Naive thymus-derived CD4-positive, alpha-beta T cell (primary cell): ENCODE measurements around the gene UXS1. TPM values are rescaled to one million over a fixed set of nuclear protein-coding genes. Genes with fewer than 3 reads are reported as not detected.

Experiments used
- ATAC-seq: fragments of 150-1000 bp; cut with Tn5 transposase; 2 replicates; pipeline ENCODE4 v1.10.0; 2021; ENCODE audit warnings: mild to moderate bottlenecking, moderate library complexity
- CTCF ChIA-PET: fragments of 350-600 bp; sonication (Branson Sonifier 250); formaldehyde crosslinking; loops from one replicate; lab custom pipeline; 2021; ENCODE audit warnings: antibody characterized with exemption; lab: Charles Lee
- POLR2A ChIA-PET: fragments of 350-600 bp; sonication (Branson Sonifier 250); formaldehyde crosslinking; loops from one replicate; lab custom pipeline; 2021; ENCODE audit warnings: antibody characterized with exemption, inconsistent platforms; lab: Charles Lee
- DNase-seq, 9 donors: peaks; one replicate each; pipeline versions ENCODE4 v3.0.0 to v3.0.0-alpha.2; 2020 to 2022; ENCODE audit warnings: mixed read lengths in 1 of 9
- H3K27ac ChIP-seq: one replicate; pipeline ENCODE4 v1.7.0; 2013; ENCODE audit warnings: mild to moderate bottlenecking, low read depth, low read length, moderate library complexity
- H3K27me3 ChIP-seq, 2 donors: one replicate each; pipeline ENCODE4 v1.7.0; 2013; ENCODE audit warnings: low read length in 2 of 2, mild to moderate bottlenecking in 2 of 2, moderate library complexity in 2 of 2; ENCODE audit not compliant: control insufficient read depth in 2 of 2, insufficient read depth in 2 of 2
- H3K36me3 ChIP-seq, 3 experiments: 1 replicate in 2 of 3; 2 replicates in 1 of 3; pipeline ENCODE4 v1.7.0; 2013; ENCODE audit warnings: low read length in 3 of 3, mild to moderate bottlenecking in 3 of 3, moderate library complexity in 1 of 3; ENCODE audit not compliant: insufficient read depth in 3 of 3, control insufficient read depth in 2 of 3
- H3K4me1 ChIP-seq, 2 donors: one replicate each; pipeline ENCODE4 v1.7.0; 2013; ENCODE audit warnings: low read length in 2 of 2, mild to moderate bottlenecking in 2 of 2, moderate library complexity in 1 of 2; ENCODE audit not compliant: control insufficient read depth in 2 of 2, insufficient read depth in 2 of 2
- H3K4me3 ChIP-seq: 2 replicates; pipeline ENCODE4 v1.7.0; 2013; ENCODE audit warnings: mild to moderate bottlenecking, low read length
- H3K9me3 ChIP-seq, 3 experiments: 1 replicate in 2 of 3; 2 replicates in 1 of 3; pipeline ENCODE4 v1.7.0; 2013; ENCODE audit warnings: low read length in 3 of 3; ENCODE audit not compliant: control insufficient read depth in 2 of 3
- H3K27ac Mint-ChIP-seq, 9 donors: one replicate each; pipeline ENCODE4 v1.8.0; 2020 to 2022; ENCODE audit warnings: mixed read lengths in 9 of 9, mild to moderate bottlenecking in 8 of 9, moderate library complexity in 5 of 9, inconsistent platforms in 2 of 9
- H3K27me3 Mint-ChIP-seq, 5 donors: one replicate each; pipeline ENCODE4 v1.8.0; 2021 to 2022; ENCODE audit warnings: mixed read lengths in 5 of 5, mild to moderate bottlenecking in 1 of 5
- H3K36me3 Mint-ChIP-seq, 5 donors: one replicate each; pipeline ENCODE4 v1.8.0; 2020 to 2022; ENCODE audit warnings: mixed read lengths in 5 of 5, mild to moderate bottlenecking in 3 of 5, inconsistent platforms in 1 of 5
- H3K4me1 Mint-ChIP-seq, 7 donors: one replicate each; pipeline ENCODE4 v1.8.0; 2020 to 2022; ENCODE audit warnings: mixed read lengths in 7 of 7, mild to moderate bottlenecking in 3 of 7, inconsistent platforms in 1 of 7
- H3K4me3 Mint-ChIP-seq, 10 donors: one replicate each; pipeline ENCODE4 v1.8.0; 2020 to 2022; ENCODE audit warnings: mild to moderate bottlenecking in 10 of 10, mixed read lengths in 10 of 10, moderate library complexity in 6 of 10, inconsistent platforms in 2 of 10
- H3K9me3 Mint-ChIP-seq, 11 donors: one replicate each; pipeline ENCODE4 v1.8.0; 2020 to 2022; ENCODE audit warnings: mixed read lengths in 11 of 11, mild to moderate bottlenecking in 4 of 11, inconsistent platforms in 1 of 11, moderate library complexity in 1 of 11
- intact Hi-C, 2 donors: fragments of 100-400 bp; cut with micrococcal nuclease; formaldehyde crosslinking; loops; one replicate each; pipeline ENCODE4 v1.15.1; 2023
- polyA plus RNA-seq, 2 donors: library from polyadenylated mRNA; unstranded; fragments of 300-500 nt; fragmentation: Illumina TruSeq; gene quantifications; one replicate each; pipeline ENCODE4 v1.2.3, GENCODE V29; 2021
- total RNA-seq, 6 experiments: library from RNA in 5 of 6; stranded (reverse) in 5 of 6; gene quantifications; 1 replicate in 5 of 6; 2 replicates in 1 of 6; pipeline ENCODE4 v1.2.3 and lab custom pipeline; 2021 to 2026

UXS1 gene
- total and polyA plus RNA-seq, 7 experiments from 2014 or later: 52.3 to 185 (median 93.3) TPM

DNA sequence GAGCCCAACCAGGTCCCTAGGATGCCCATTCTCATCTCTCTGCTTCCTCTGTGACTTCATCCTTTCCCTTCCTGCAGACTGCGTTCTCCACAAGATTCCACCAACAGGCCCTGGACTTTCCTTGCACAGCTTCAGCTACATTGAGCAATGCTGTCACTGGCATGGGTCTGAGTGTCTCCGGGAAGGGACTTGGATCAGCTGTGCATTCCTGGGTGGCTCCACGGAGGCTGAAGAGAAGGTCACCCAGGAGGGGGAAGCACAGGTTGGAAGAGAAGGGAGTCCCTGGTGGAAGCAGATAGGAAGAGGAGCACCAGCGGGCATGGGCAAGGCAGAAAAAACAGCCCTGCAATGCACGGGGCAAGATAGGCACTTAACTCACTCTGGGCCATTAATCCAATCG, 140.5 kb downstream of the UXS1 start:
- no peaks in the 10 kb centered on the region for H3K9me3 ChIP-seq
- DNase-seq (no peak), ATAC-seq (no peak)
- H3K9me3 Mint-ChIP-seq: peaks cover 0 to 7% (median 0%) of the 10 kb centered on the region in 11 donors
- peak overlapping the region in 7 of 9 donors; percentile 17 to 77 (median 56) for H3K27ac Mint-ChIP-seq
- peak overlapping the region; percentile 10 to 82 (median 74) for H3K4me3 Mint-ChIP-seq
- ChIA-PET POLR2A (interaction anchor here (1.0 to 2.6 kb wide), 5 partner anchors 9 to 120 kb away, joined by 4 to 12 read pairs (median 4); no protein-coding TSS in a partner anchor), CTCF (interaction anchor here (1.2 to 1.5 kb wide), 2 partner anchors 11 to 41 kb away, joined by 3 to 5 read pairs; no protein-coding TSS in a partner anchor)
- no peaks in the 10 kb centered on the region for H3K36me3 ChIP-seq
- intact Hi-C loops: loop anchor here in 1 of 2 donors (2.0 kb wide), 1 partner anchor 25 kb away; no protein-coding TSS in a partner anchor
- H3K27me3 Mint-ChIP-seq: peaks cover 0 to 5% (median 0%) of the 10 kb centered on the region in 5 donors
- H3K27ac ChIP-seq: no peak overlapping the region
- peaks cover 45 to 83% (median 77%) of the 10 kb centered on the region in 7 donors for H3K4me1 Mint-ChIP-seq
- H3K36me3 Mint-ChIP-seq: peaks cover 0 to 4% (median 0%) of the 10 kb centered on the region in 5 donors
- peak overlapping the region; percentile 28 for H3K4me3 ChIP-seq
- H3K4me1 ChIP-seq: peaks cover 50 to 69% of the 10 kb centered on the region in 2 donors
- H3K27me3 ChIP-seq: no peaks in the 10 kb centered on the region

DNA sequence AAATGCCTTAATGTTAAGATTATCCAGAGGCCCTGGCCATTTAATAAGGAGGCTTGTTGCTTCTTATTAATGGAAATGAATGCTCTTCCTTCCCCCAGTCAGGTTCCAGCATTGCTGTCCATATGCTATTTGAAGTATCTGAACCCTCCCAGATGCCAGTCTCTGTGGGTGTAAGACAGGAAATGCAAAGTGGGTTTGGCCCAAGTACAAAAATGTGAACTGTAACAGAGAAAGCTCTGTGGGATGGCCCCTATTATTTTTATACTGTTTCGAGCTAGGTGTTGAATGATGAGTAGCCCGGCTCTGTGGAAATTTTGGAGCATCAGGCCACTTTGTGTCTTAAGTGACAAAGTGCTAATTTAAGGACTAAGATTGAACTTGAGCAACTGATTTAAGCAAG, 141.0 kb downstream of the UXS1 start:
- peak in 5 of 9 donors; percentile 21 to 39 (median 33) for DNase-seq
- Mint-ChIP-seq H3K4me1 (peaks cover 44 to 83% (median 76%) of the 10 kb centered on the region in 7 donors), H3K9me3 (peaks cover 0 to 7% (median 0%) of the 10 kb centered on the region in 11 donors), H3K4me3 (peak overlapping the region in 9 of 10 donors; percentile 10 to 82 (median 74)), H3K27me3 (peaks cover 0 to 5% (median 0%) of the 10 kb centered on the region in 5 donors), H3K36me3 (peaks cover 0 to 4% (median 0%) of the 10 kb centered on the region in 5 donors), H3K27ac (peak overlapping the region in 7 of 9 donors; percentile 17 to 77 (median 53))
- intact Hi-C loops: loop anchor here in 1 of 2 donors (2.0 kb wide), 1 partner anchor 24 kb away; no protein-coding TSS in a partner anchor
- ChIA-PET CTCF (interaction anchor here (0.7 to 1.5 kb wide), 4 partner anchors 11 to 99 kb away, joined by 3 to 5 read pairs (median 3); no protein-coding TSS in a partner anchor), POLR2A (interaction anchor here (0.5 to 2.6 kb wide), 8 partner anchors 10 to 173 kb away, joined by 3 to 12 read pairs (median 4); no protein-coding TSS in a partner anchor)
- Histone ChIP-seq H3K27me3 (no peaks in the 10 kb centered on the region), H3K4me1 (peaks cover 45 to 64% of the 10 kb centered on the region in 2 donors), H3K9me3 (no peaks in the 10 kb centered on the region), H3K36me3 (no peaks in the 10 kb centered on the region), H3K4me3 (peak overlapping the region; percentile 28), H3K27ac (no peak overlapping the region)
- peak; percentile 67 for ATAC-seq

DNA sequence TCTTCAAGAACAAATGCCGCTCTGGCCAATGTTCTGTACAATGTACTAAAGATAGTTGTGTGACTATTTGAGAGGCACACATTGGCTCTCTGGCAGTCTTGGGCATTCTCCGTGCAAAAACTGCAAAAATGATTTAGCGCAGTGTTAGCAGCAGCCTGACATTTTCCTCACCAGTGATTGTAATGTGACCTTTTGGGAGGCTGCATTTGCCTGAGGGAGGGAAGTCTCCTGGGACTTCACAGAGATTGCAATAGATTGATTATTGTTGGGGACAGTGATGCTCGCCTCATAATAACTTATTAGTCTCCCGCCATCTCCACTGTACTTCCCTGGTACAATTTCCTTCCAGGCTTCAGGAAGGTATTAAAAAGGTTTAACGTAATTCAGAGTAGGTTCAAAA, 149.2 kb downstream of the UXS1 start:
- no peak overlapping the region for H3K4me3 Mint-ChIP-seq
- intact Hi-C loops: no loop called here
- Histone ChIP-seq H3K36me3 (no peaks in the 10 kb centered on the region), H3K27ac (no peak overlapping the region), H3K4me1 (no peaks in the 10 kb centered on the region), H3K27me3 (no peaks in the 10 kb centered on the region), H3K9me3 (no peaks in the 10 kb centered on the region), H3K4me3 (no peak overlapping the region)
- H3K9me3 Mint-ChIP-seq: peaks cover 0 to 1% (median 0%) of the 10 kb centered on the region in 11 donors
- ChIA-PET POLR2A (no interaction called here), CTCF (no interaction called here)
- DNase-seq (no peak), ATAC-seq (no peak)
- no peak overlapping the region for H3K27ac Mint-ChIP-seq
- H3K36me3 Mint-ChIP-seq: no peaks in the 10 kb centered on the region
- H3K4me1 Mint-ChIP-seq: peaks cover 4 to 28% (median 17%) of the 10 kb centered on the region in 7 donors
- peaks cover 0 to 8% (median 0%) of the 10 kb centered on the region in 5 donors for H3K27me3 Mint-ChIP-seq

DNA sequence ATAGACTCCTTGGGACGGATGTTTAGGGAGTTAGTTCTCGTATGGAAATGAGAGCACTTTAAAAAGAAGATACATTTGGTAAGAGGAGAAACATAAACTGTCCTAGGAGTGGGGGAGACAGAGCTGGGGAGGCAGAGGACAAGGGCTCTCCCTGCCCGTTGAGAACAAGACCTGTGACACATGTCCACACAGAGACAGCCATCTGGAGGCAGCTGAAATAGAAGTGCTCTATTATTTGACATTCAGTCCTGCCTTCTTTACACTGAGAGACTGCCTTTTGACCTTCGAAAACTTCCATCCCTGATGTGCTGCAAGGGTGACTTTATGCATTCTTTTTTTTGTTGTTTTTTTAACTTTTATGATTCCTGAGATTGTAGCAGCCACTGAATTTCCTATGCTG, 150.1 kb downstream of the UXS1 start:
- peak overlapping the region in 1 of 9 donors; percentile 46 for H3K27ac Mint-ChIP-seq
- no peaks in the 10 kb centered on the region for H3K9me3 ChIP-seq

More for the DNA sequence above, 150.1 kb downstream of the UXS1 start:
- CTCF ChIA-PET: no interaction called here
- intact Hi-C loops: no loop called here
- H3K27me3 ChIP-seq: no peaks in the 10 kb centered on the region
- no peak overlapping the region for H3K4me3 ChIP-seq
- Mint-ChIP-seq H3K9me3 (peaks cover 0 to 1% (median 0%) of the 10 kb centered on the region in 11 donors), H3K4me3 (no peak overlapping the region), H3K27me3 (peaks cover 0 to 9% (median 0%) of the 10 kb centered on the region in 5 donors), H3K4me1 (peaks cover 2 to 30% (median 15%) of the 10 kb centered on the region in 7 donors), H3K36me3 (no peaks in the 10 kb centered on the region)
- POLR2A ChIA-PET: no interaction called here
- H3K4me1 ChIP-seq: no peaks in the 10 kb centered on the region
- no peak overlapping the region for H3K27ac ChIP-seq
- ATAC-seq: no peak
- DNase-seq: no peak
- no peaks in the 10 kb centered on the region for H3K36me3 ChIP-seq
